Activated T-helper 1 cell treated with anti-CD3 and anti-CD28 coated beads, Interleukin-12 subunit alpha, Interleukin-12 subunit beta, Interleukin-2, Interleukin-4 antibody, amounts not matched to agents 30 ng/mL and 10 ng/mL and 1 ng/mL, durations not matched to agents 14 hours and 24 hours and 36 hours (primary cell): ENCODE results near the gene SCN3B. TPM values are rescaled to one million over a fixed set of nuclear protein-coding genes. Genes with fewer than 3 reads are reported as not detected.

Experiments
- DNase-seq: peaks from one replicate; pipeline ENCODE4 v3.0.0; 2021; ENCODE audit warnings: low spot score
- H3K27ac Mint-ChIP-seq: one replicate; pipeline ENCODE4 v1.8.0; 2021; ENCODE audit warnings: mild to moderate bottlenecking, mixed read lengths
- H3K27me3 Mint-ChIP-seq: one replicate; pipeline ENCODE4 v1.8.0; 2022; ENCODE audit warnings: mild to moderate bottlenecking, moderate library complexity, mixed read lengths; ENCODE audit not compliant: insufficient read depth
- H3K36me3 Mint-ChIP-seq: one replicate; pipeline ENCODE4 v1.8.0; 2021; ENCODE audit warnings: low read depth, mixed read lengths
- H3K4me1 Mint-ChIP-seq: one replicate; pipeline ENCODE4 v1.8.0; 2021; ENCODE audit warnings: low read depth, mixed read lengths
- H3K4me3 Mint-ChIP-seq: one replicate; pipeline ENCODE4 v1.8.0; 2021; ENCODE audit warnings: mild to moderate bottlenecking, moderate library complexity, mixed read lengths
- H3K9me3 Mint-ChIP-seq: one replicate; pipeline ENCODE4 v1.8.0; 2021; ENCODE audit warnings: mixed read lengths
- intact Hi-C: fragments of 100-400 bp; cut with micrococcal nuclease; formaldehyde crosslinking; loops from one replicate; pipeline ENCODE4 v1.15.1; 2024
- total RNA-seq: library from RNA; stranded (reverse); gene quantifications from 2 replicates; pipeline ENCODE4 v1.2.3, GENCODE V29; 2022

SCN3B gene
- total RNA-seq, 1 donor from 2014 or later: not detected

GRCh38 chr11:123579482-123579812 is 75.0 kb downstream of the SCN3B start:
- intact Hi-C loops: loop anchor here (5.0 kb wide), 1 partner anchor 277 kb away; no protein-coding TSS in a partner anchor
- H3K4me1 Mint-ChIP-seq: peaks cover 30% of the 10 kb centered on the region
- peak overlapping the region; percentile 18 for H3K27ac Mint-ChIP-seq

More at GRCh38 chr11:123579482-123579812, 75.0 kb downstream of the SCN3B start:
- no peaks in the 10 kb centered on the region for H3K9me3 Mint-ChIP-seq
- peaks cover 16% of the 10 kb centered on the region for H3K36me3 Mint-ChIP-seq
- no peak for DNase-seq
- H3K27me3 Mint-ChIP-seq: no peaks in the 10 kb centered on the region
- H3K4me3 Mint-ChIP-seq: no peak overlapping the region

Other genes starting within 250 kb of the SCN3B start
- 154 and 155 TPM in 2 replicates for gene GRAMD1B, start 224.4 kb downstream of the SCN3B start, total RNA-seq
- 26.6 and 27.5 TPM in 2 replicates for gene ZNF202, start 87.0 kb upstream of the SCN3B start, total RNA-seq
- not detected in 2 replicates for gene OR6X1, start 99.9 kb upstream of the SCN3B start, total RNA-seq
- gene OR6M1, start 151.7 kb upstream of the SCN3B start, total RNA-seq: not detected in 2 replicates
- not detected in 2 replicates for gene TMEM225, start 231.0 kb upstream of the SCN3B start, total RNA-seq
- not detected in 2 replicates for gene OR8D4, start 247.5 kb upstream of the SCN3B start, total RNA-seq